Measurements from ENCODE around the gene KMT2E.

KMT2E gene

GRCh38 chr7:105084581-105084980, 70.6 kb downstream of the KMT2E start:
- DNase-seq = no peak

GRCh38 chr7:105086850-105087249, 72.8 kb downstream of the KMT2E start:
- DNase-seq = no peak

- DNase-seq = no peak
Measured at GRCh38 chr7:105087981-105088380, 74.0 kb downstream of the KMT2E start.

- no peak for DNase-seq
Measured at GRCh38 chr7:105088456-105088855, 74.5 kb downstream of the KMT2E start.

- no peak for DNase-seq
Measured at GRCh38 chr7:105094966-105095365, 81.0 kb downstream of the KMT2E start.

- no peak for DNase-seq
Measured at GRCh38 chr7:105096306-105096705, 82.3 kb downstream of the KMT2E start.

- no peak for DNase-seq
Measured at GRCh38 chr7:105097619-105098018, 83.6 kb downstream of the KMT2E start.

- no peak for DNase-seq
Measured at GRCh38 chr7:105098863-105099515, 85.0 kb downstream of the KMT2E start.

- DNase-seq = no peak
Measured at GRCh38 chr7:105101864-105102263, 87.9 kb downstream of the KMT2E start.

GRCh38 chr7:105102557-105103352, 88.8 kb downstream of the KMT2E start:
- no peak for DNase-seq

- no peak for DNase-seq
Measured at GRCh38 chr7:105105579-105105978, 91.6 kb downstream of the KMT2E start.

- peak; percentile 30 for DNase-seq
Measured at GRCh38 chr7:105106473-105106872, 92.5 kb downstream of the KMT2E start.

- DNase-seq = no peak
Measured at GRCh38 chr7:105107458-105107857, 93.5 kb downstream of the KMT2E start.

- no peak for DNase-seq
Measured at GRCh38 chr7:105112440-105113418, 98.7 kb downstream of the KMT2E start.

- DNase-seq = no peak
Measured at GRCh38 chr7:105118612-105119600, 104.9 kb downstream of the KMT2E start.

GRCh38 chr7:105122619-105123018, 108.6 kb downstream of the KMT2E start:
- no peak for DNase-seq

- DNase-seq = no peak
Measured at GRCh38 chr7:105125745-105126144, 111.7 kb downstream of the KMT2E start.

- no peak for DNase-seq
Measured at GRCh38 chr7:105126436-105126975, 112.5 kb downstream of the KMT2E start.

- no peak for DNase-seq
Measured at GRCh38 chr7:105127179-105127578, 113.2 kb downstream of the KMT2E start.

- DNase-seq = no peak
Measured at GRCh38 chr7:105130048-105130447, 116.0 kb downstream of the KMT2E start.

GRCh38 chr7:105130580-105130979, 116.6 kb downstream of the KMT2E start:
- DNase-seq = no peak

Data from activated naive CD4-positive, alpha-beta T cell treated with Interleukin-2 at 50 U/mL for 16 hours (primary cell).